Endometrium (tissue), 2 donors: Measurements from ENCODE around the gene DNAJC30.

Experiments
- FAIRE-seq: peaks from 2 replicates; lab custom pipeline; 2012; peaks lifted over from hg19 to GRCh38; lab: Jason Lieb, UNC
- donor health status: control.
- donor health status: control.

The DNAJC30 gene

GRCh38 chr7:73707045-73707631 is 23.9 kb upstream of the DNAJC30 start:
- no peak for FAIRE-seq

DNA sequence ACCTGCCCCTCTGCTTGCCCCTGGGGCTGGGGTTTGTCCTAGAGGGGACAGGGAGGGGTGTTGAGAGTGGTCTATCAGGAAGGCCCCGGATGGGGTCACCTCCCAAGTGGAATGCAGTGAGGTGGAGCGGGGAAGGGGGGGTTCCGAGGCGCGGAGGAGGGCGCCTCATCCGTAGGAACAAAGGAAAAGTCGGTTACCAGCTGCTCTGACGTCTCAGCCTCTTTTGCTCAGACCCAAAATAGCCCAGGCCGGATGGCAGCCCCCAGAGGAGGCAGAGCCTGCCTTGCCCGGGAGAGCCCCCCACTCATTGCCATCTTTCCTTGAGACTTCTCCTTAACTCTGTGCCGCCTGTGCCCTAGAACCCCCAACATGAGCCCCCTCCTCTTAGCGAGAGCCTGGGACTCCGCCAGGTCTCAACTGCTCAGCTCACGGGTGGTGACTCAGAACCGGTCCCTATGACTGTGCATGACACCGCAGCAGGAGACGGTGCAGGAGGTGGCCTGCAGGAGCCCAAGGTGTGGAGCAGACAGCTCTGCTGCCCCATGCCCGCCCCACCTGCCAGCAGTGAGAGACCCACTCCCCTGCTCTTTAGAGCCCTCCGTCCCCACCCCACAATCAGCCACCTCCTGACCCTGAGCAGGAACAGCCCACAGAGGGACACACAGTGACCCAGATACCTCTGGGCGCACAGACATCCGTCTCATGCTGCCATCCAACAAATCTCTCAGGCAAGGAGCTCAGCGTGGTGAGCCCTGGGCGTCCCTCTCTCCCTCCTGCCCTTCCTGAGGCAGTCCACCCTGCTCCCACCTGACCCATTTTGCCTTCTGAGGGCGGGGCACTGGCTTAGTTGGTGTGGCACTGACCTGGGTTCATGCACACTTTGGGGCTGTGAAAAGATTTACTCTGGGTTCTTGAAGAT is 23.1 kb upstream of the DNAJC30 start:
- FAIRE-seq, result no peak

DNA sequence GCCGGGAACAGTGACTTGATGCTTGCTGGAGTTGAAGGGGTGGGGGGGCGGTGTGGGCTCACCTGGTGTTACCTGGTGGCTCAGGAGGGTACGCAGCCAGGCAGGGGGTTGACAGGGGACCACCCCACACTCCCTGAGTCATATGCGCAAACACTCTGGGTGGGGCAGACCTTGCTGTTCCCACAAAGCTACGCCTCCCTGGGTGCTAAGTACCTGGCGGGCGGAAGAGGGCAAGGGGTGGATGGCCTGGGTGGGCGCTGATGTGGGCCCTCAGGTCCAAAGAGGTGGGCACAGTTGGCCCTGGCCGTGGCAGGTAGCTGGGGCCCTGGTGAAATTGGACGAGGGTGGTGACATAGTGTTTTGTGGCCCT is 22.3 kb upstream of the DNAJC30 start:
- no peak for FAIRE-seq

DNA sequence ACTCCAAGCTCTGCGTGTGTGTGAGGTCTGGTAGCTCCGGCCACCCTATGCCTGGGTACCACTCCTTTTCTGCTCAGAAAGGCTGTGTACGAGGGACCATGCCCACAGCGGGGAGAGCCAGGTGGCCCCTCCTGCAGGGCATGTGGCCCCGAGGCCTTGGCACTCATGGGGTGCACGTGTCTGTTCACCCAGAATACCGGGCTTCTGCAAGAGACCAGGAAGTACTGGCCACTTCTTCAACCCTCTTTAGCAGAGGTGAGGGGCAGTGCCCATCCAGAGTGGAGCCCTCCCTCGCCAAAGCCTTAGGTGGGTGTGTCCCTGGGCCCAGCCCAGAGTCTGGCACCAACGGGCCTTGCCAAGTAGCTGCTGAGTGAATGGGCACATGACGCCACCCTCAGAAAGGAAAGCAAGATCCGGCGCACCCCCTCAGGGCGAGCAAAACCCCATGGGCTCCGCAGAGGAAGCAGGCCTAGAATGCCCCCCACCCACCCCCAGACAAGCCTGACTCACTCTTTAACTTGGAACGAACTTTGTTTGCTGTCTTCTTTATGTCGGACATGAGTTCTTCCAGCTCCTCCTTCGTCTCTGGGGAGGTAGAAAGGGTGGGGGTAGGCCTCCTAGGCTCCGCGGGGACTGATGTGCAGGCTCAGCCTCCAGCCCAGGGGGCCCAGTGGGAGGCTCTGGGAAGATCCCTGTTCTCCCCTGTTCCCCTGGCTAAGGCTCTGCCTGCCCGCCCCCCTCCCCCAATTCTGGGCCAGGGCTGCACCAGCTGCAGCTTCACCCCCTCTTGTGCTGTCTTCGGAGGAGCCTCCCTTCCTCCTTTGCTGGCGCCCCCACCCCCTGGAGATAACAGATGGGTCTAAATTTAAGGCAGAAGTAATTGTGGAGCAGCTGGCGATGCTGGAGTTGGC is 21.6 kb upstream of the DNAJC30 start:
- no peak for FAIRE-seq

DNA sequence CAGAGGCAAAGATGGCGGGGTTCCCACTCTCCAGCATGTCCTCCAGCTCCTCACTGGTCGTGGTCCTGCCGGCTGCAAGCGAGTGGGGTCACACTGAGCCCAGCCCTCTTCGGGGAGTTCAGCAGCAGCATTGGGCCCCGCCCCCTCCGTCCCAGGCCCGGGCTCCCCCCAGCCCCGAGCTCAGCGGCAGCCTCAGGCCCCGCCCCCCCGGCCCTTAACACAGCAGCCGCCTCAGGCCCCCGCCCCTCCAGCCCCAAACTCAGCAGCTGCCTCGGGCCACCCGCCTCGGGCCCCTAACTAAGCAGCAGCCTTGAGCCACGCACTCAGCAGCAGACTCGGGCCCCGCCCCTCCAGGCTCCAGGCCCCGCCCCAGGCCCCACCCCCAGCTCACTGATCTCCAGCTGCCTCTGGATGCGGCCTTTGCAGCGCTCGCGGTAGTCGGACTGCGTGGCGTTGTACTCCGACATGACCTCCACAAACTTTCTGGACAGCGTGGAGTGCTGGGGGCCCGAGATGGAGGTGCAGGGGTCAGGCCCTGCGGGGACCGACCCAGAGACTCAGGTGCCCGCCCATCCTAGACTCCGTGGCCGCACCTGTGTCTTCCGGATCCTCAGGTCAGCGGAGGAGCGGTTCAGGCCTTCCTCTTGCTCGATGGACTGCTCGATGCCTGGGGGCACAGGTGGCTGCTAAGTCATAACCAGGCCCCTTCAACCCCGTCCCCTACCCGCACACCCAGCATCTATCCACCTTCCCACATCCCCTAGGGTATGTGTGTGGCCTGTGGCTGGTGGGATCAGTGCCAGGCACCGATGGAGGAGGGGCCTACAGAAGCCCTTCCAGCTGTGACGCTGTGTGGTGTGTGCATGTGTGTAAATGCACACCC is 20.7 kb upstream of the DNAJC30 start:
- FAIRE-seq, result no peak

GRCh38 chr7:73703225-73703624 is 20.0 kb upstream of the DNAJC30 start:
- FAIRE-seq, result no peak

GRCh38 chr7:73702665-73703064 is 19.4 kb upstream of the DNAJC30 start:
- FAIRE-seq, result no peak

DNA sequence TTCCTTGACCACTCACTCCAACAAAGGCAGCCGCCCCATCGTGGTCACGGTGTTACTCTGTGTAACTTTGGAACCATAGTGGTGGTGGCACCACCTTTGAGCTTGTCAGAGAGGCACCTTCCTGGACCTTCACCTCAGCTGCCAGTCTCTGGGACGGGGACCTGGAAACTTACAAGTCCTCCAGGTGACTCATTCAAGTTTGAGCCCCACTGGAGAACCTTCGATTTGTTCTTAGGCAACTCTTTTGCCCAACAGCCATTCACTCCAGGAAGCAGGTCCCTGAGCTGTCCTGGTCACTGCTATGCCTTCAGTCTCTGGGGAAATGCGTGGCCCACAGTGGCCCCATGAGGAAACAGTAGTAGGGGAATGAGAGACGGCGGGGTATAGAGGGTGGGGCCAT is 19.0 kb upstream of the DNAJC30 start:
- FAIRE-seq, result no peak

DNA sequence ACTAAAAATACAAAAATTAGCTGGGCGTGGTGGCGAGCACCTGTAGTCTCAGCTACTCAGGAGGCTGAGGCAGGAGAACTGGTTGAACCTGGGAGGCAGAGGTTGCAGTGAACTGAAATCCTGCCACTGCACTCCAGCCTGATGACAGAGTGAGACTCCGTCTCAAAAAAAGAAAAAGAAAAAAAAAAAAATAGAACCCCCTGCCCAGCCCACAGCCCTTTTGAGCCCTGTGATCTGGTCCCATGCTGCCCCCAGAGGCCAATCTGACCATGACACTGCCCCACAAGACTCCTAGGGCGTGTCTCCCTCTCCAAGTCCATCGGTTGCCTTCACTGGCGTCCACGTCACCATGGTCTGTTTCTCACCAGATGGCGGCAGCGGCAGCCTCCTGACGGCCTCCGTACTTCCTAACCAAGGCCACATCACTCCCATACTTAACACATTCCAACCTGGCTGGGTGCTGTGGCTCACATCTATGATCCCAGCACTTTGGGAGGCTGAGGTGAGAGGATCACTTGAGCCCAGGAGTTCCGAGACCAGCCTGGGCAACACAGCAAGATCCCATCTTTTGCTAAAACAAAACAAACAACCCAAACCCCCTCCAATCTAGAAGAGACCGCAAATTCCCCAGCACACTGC is 18.2 kb upstream of the DNAJC30 start:
- no peak for FAIRE-seq

- FAIRE-seq, result no peak
These were observed 17.4 kb upstream of the DNAJC30 start for GRCh38 chr7:73700581-73701134.

- no peak for FAIRE-seq
These were observed 16.8 kb upstream of the DNAJC30 start for GRCh38 chr7:73700069-73700423.

DNA sequence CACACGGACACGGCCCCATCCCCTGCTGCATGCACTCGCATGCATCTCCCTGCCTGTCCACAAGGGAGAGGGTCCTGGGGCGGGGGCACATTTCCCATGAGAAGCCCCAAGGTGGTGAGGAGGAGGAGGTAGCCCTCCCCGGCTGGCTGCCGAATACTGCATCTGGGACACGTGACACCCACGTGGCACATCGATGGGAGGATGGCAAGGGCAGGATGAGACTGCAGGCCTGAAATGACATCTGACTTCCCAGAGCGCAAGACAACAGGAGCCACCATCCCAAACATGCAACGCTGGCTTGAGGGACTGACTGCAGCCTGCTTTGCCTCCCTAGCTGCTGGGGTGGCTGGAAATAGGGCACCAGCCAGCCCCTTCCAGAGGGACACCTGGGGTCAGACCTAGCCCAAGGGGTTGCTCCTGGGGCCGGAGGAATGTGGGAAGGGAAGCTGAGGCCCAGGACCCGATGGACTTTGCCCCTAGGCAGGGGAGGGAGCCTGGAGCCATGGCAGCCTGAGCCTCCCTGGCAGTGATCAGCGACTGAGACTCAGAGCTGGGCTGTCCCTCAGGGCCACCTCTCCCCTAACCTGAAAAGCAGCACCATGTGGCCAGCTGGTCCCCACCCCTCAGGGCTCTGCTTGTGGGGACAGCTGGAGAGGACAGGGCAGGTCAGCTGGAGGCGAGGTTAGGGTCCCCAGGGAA is 16.3 kb upstream of the DNAJC30 start:
- FAIRE-seq, result no peak

- no peak for FAIRE-seq
These were observed 15.2 kb upstream of the DNAJC30 start for GRCh38 chr7:73698410-73698809.

DNA sequence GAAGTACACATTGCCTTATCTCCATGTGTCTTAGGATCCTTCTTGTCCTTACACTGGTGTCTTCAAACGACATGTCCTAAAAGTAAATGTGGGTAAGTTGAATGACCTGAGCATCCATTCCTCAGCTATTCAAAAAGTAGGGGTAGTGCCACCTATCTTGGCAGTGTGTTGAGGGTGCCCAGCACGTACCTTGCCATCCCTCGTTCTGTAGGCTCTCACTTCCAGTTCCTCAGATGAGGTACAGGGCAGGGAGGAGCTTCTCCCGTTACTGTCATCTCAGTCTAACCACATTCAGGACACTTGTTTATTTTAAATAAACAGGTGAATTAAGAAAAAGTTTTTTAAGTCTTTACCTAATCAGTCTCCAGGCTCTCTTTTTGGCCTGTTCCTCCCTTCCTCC is 13.1 kb upstream of the DNAJC30 start:
- no peak for FAIRE-seq

- FAIRE-seq, result no peak
These were observed 7.4 kb upstream of the DNAJC30 start for GRCh38 chr7:73690646-73691045.

DNA sequence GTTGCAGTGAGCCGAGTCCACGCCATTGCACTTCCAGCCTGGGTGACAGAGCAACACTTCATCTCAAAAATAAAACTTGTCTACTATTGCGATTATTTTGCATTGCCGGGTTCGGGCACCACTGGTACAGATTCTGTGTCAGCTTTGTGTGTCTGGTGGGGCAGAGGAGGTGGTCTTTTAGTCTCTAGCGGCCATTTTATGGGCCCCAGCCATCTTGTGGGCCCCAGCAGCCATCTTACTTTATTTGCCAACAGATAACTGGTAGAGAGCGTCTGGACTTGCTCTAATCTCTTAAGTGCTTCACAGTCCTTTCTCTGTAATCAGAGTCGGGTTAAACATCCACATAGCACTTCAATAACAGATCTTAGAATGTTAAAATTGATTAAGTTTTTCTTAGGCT is 5.0 kb upstream of the DNAJC30 start:
- FAIRE-seq, result no peak

DNA sequence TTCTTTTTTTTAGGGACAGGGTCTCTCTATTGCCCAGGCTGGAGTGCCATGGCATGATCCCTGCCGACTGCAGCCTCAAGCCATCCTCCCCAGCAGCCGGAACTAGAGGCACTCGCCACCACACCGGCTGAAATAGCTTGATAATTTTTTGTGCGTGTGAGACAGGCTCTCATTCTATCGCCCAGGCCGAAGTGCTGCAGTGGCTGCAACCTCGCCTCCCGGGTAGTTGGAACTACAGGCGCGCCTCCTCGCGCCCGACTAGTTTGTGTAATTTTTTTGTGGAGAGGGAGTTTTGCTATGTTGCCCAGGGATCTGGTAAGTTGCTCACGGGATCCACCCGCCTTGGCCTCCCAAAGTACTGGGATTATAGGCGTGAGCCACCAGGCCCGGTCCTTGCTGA is 2.1 kb upstream of the DNAJC30 start:
- FAIRE-seq, result no peak

DNA sequence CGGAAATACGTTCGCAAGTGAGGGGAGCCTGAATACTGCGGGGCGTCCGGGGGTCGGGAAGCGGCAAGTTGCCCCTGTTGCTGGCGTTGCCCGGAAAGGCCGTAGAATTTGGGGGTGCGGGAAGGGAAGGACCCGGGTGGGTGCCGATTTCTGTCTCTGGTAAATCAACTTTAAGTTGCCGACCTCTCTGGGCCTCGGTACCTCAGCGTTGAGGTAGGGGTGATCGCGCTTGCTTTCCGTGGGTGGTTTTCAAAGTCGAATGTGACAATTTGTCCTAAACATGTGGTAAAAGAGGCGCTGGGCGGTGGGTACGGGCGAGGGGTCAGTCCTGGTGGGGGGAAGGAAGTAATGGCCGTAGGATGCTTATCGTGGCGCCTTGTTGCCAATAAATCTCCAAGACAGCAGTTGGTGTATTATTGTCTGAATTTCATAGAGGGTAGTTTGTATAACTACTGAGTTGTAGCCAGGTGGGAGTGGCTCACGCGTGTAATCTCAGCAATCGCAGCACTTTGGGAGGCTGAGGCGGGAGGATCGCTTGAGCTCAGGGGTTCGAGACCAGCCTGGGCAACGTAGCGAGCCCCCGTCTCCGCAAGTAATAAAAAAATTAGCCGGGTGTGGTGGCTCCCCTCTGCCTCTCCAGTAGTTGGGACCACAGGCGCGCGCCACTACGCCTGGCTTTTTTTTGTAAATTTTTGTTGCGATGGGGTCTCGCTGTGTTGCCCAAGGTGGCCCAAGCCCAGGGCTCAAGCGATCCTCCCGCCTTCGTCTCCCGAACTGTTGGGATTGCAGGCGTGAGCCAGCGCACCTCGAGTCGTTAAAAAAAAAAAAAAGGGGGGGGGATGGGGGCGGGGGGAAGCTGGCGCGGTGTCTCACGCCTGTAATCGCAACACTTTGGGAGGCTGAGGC is 788 bp upstream of the DNAJC30 start:
- no peak for FAIRE-seq

DNA sequence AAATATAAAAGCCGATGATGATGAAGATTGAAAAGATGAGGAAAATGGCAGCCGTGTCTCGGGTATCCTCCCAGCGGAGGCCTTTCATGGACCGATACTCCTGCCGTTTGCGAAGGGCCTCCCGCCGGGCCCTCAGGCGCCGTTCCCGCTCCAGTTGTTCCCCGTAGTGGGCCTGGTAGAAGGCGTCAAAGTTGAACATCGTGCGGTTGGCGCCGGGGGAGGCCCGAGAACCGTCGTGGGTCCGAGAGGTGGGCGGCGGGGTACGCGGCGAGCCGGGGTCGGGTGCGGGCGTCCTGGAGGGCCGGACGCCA is 553 bp downstream of the DNAJC30 start:
- no peak for FAIRE-seq

DNA sequence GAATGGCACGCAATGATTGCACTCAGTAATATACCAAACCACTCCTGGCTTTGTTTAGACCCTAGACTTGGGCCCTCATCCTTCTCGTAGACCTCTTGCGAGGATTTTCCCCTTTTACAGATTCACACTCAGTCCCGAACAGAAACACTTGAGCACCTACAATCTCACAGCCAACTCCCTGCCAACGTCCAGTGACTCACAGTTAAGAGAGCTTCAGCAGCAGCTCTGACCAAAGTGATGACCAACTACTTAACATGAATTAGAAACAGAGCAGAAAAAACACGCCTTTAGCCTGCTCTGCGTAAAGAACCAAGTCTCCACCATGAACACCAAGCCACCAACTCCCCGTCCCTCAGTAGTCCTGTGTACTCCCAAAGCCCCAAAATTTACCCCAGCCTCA is 2.2 kb downstream of the DNAJC30 start:
- FAIRE-seq, result no peak
